GM12878 (cell line): ENCODE data around the gene MTAP. TPM values are rescaled to one million over a fixed set of nuclear protein-coding genes. Genes with fewer than 3 reads are reported as not detected.

Experiments
- ATAC-seq: fragments of 200-7000 bp; cut with Tn5 transposase; 3 replicates; pipeline ENCODE4 v1.9.1; 2020; ENCODE audit warnings: mild to moderate bottlenecking, moderate library complexity
- BruUV-seq: library from RNA; stranded (reverse); fragments of 400-500 nt; replicated peaks from 2 replicates; lab custom pipeline; 2021; lab: Mats Ljungman, UMichigan
- CTCF ChIA-PET: fragments of 300-600 bp; sonication (Branson Sonifier 250); formaldehyde crosslinking; extraction: SDS; loops from one replicate; lab custom pipeline; 2021; ENCODE audit warnings: inconsistent platforms; lab: Yijun Ruan, JAX
- POLR2A ChIA-PET: fragments of 350-600 bp; formaldehyde crosslinking; extraction: SDS; loops from one replicate; lab custom pipeline; 2021; ENCODE audit warnings: inconsistent platforms; lab: Charles Lee
- RAD21 ChIA-PET: fragments of 300-600 bp; sonication (Branson Sonifier 250); formaldehyde crosslinking; loops from one replicate; lab custom pipeline; 2023; ENCODE audit warnings: antibody characterized with exemption; ENCODE audit not compliant: unreplicated experiment; lab: Charles Lee
- SMC1A ChIA-PET: fragments of 300-600 bp; sonication (Branson Sonifier 250); formaldehyde crosslinking; loops from one replicate; lab custom pipeline; 2023; ENCODE audit not compliant: unreplicated experiment, uncharacterized antibody; lab: Charles Lee
- DNase-seq: peaks from one replicate; pipeline ENCODE4 v3.0.0-alpha.2; 2011; ENCODE audit warnings: low read depth, low spot score
- FAIRE-seq: peaks from 3 replicates; lab custom pipeline; 2011; peaks lifted over from hg19 to GRCh38; lab: Jason Lieb, UNC
- H2AFZ ChIP-seq: 2 replicates; pipeline ENCODE4 v1.6.0; 2011; ENCODE audit warnings: low read depth, low read length, control low read depth; ENCODE audit not compliant: control insufficient read depth
- H3K27ac ChIP-seq: 2 replicates; pipeline ENCODE4 v1.5.1; 2011; ENCODE audit warnings: control low read depth; ENCODE audit not compliant: control insufficient read depth, insufficient read depth
- H3K27me3 ChIP-seq, 2 experiments: replicated peaks in 1 of 2; 2 replicates each; pipeline versions ENCODE4 v1.6.0 to v1.6.1; 2011; ENCODE audit warnings: low read length in 1 of 2; ENCODE audit not compliant: control insufficient read depth in 2 of 2, insufficient read depth in 2 of 2
- H3K36me3 ChIP-seq, 2 experiments: 2 replicates each; pipeline ENCODE4 v1.5.1; 2011; ENCODE audit warnings: low read length in 1 of 2; ENCODE audit not compliant: control insufficient read depth in 2 of 2, insufficient read depth in 2 of 2
- H3K4me1 ChIP-seq: 2 replicates; pipeline ENCODE4 v1.6.1; 2011; ENCODE audit warnings: mild to moderate bottlenecking, low read length, moderate library complexity, mixed read lengths; ENCODE audit not compliant: control insufficient read depth, insufficient read depth
- H3K4me2 ChIP-seq: 2 replicates; pipeline ENCODE4 v1.6.0; 2011; ENCODE audit warnings: control low read depth; ENCODE audit not compliant: control insufficient read depth, insufficient read depth
- H3K4me3 ChIP-seq: fragments of 200-600 bp; sonication (generic); 2 replicates; pipeline ENCODE4 v1.5.1; 2016
- H3K79me2 ChIP-seq: 2 replicates; pipeline ENCODE4 v1.6.0; 2011; ENCODE audit warnings: low read length; ENCODE audit not compliant: control insufficient read depth, insufficient read depth
- H3K9ac ChIP-seq: 2 replicates; pipeline ENCODE4 v1.8.0; 2011; ENCODE audit warnings: low read length, control low read depth, mixed read lengths; ENCODE audit not compliant: control insufficient read depth, insufficient read depth
- H3K9me3 ChIP-seq: replicated peaks from 3 replicates; pipeline ENCODE4 v1.5.1; 2011; ENCODE audit warnings: mild to moderate bottlenecking, low read length; ENCODE audit not compliant: control insufficient read depth, insufficient read depth
- H4K20me1 ChIP-seq: 2 replicates; pipeline ENCODE4 v1.6.0; 2011; ENCODE audit not compliant: control insufficient read depth, insufficient read depth
- CBFB ChIP-seq: IDR thresholded peaks from 2 replicates; pipeline ENCODE4 v1.6.1; 2016; ENCODE audit warnings: antibody characterized with exemption, low read depth
- CBX3 ChIP-seq: fragments of 200-600 bp; sonication (generic); IDR thresholded peaks from 2 replicates; pipeline ENCODE4 v1.6.1; 2016; ENCODE audit warnings: low read depth, borderline replicate concordance
- NR2C1 ChIP-seq: fragments of 450-650 bp; IDR thresholded peaks from 2 replicates; pipeline ENCODE4 v1.6.1; 2017; ENCODE audit warnings: antibody characterized with exemption, mild to moderate bottlenecking, moderate library complexity
- PAX5 ChIP-seq: IDR thresholded peaks from 2 replicates; pipeline ENCODE4 v1.6.1; 2011; ENCODE audit warnings: low read depth, low read length, borderline replicate concordance
- RCOR1 ChIP-seq: conservative IDR thresholded peaks from 2 replicates; pipeline ENCODE4 v1.6.1; 2012; ENCODE audit warnings: low read depth, low read length, improper control_type of control experiment
- ZNF24 ChIP-seq: fragments of 450-650 bp; IDR thresholded peaks from 2 replicates; pipeline ENCODE4 v1.6.1; 2017; ENCODE audit warnings: antibody characterized with exemption, mild to moderate bottlenecking
- WGBS: methylation state at CpG from one replicate; pipeline ENCODE4 v1.1.6; 2016; ENCODE audit warnings: low lambda C conversion rate; ENCODE audit not compliant: insufficient replicate concordance, insufficient coverage; ENCODE audit errors: missing lambda C conversion rate; 5-methylcytosine and 5-hydroxymethylcytosine counted together
- in situ Hi-C: fragments of 300-500 bp; cut with MboI; formaldehyde crosslinking; loops from 9 replicates; pipeline ENCODE4 v1.14.3; 2018; ENCODE audit warnings: mixed read lengths
- intact Hi-C: fragments of 100-400 bp; cut with micrococcal nuclease; formaldehyde crosslinking; loops from one replicate; pipeline ENCODE4 v1.14.2; 2022; ENCODE audit not compliant: unreplicated experiment
- polyA plus RNA-seq, 11 experiments: library from polyadenylated mRNA; depleted of rRNA in 4 of 11; unstranded in 6 of 11; stranded (reverse) in 5 of 11; fragments of >200 nt; fragmentation: Nextera tagmentation in 4 of 11; fragmentation: Illumina TruSeq in 1 of 11; extraction: Ambion mirVana in 4 of 11; extraction: Trizol in 1 of 11; gene quantifications; 1 replicate in 1 of 11; 2 replicates in 10 of 11; pipeline versions ENCODE4 v1.2.1 to v1.2.3, GENCODE V29; 2011 to 2016; ENCODE audit warnings: inconsistent platforms in 2 of 11, missing spikeins in 2 of 11, low read depth in 1 of 11
- total RNA-seq, 4 experiments: library from RNA; depleted of rRNA in 3 of 4; stranded (reverse); fragments of >200 nt in 3 of 4; fragmentation: Illumina TruSeq in 1 of 4; extraction: Trizol in 1 of 4; gene quantifications; 2 replicates each; pipeline versions ENCODE4 v1.2.1 to v1.2.3, GENCODE V29; 2013 to 2021
- TF ChIP-seq, protein P1 (sequence below): fragments of 450-650 bp; IDR thresholded peaks from 2 replicates; pipeline ENCODE4 v1.6.1; 2016; ENCODE audit warnings: mild to moderate bottlenecking
- TF ChIP-seq, protein P2 (sequence below): fragments of 450-650 bp; conservative IDR thresholded peaks from 2 replicates; pipeline ENCODE4 v1.6.1; 2017; ENCODE audit warnings: mild to moderate bottlenecking, moderate library complexity
- TF ChIP-seq, protein P3 (sequence below): IDR thresholded peaks from 2 replicates; pipeline ENCODE4 v1.6.1; 2011; ENCODE audit warnings: low read depth, mild to moderate bottlenecking, low read length, moderate library complexity, borderline replicate concordance; ENCODE audit errors: extremely low read depth
- TF ChIP-seq, protein P4 (sequence below): IDR thresholded peaks from 2 replicates; pipeline ENCODE4 v1.6.1; 2012; ENCODE audit warnings: low read length, inconsistent platforms
- TF ChIP-seq, protein P5 (sequence below): fragments of 450-650 bp; IDR thresholded peaks from 2 replicates; pipeline ENCODE4 v1.6.1; 2017; ENCODE audit warnings: mild to moderate bottlenecking, moderate library complexity

Gene MTAP
- total and polyA plus RNA-seq, 10 of the 15 experiments (the other 5 are each of a cell fraction or from before 2014, with no cell fraction given) = 16.4 to 29.9 (median 22.6) TPM

DNA sequence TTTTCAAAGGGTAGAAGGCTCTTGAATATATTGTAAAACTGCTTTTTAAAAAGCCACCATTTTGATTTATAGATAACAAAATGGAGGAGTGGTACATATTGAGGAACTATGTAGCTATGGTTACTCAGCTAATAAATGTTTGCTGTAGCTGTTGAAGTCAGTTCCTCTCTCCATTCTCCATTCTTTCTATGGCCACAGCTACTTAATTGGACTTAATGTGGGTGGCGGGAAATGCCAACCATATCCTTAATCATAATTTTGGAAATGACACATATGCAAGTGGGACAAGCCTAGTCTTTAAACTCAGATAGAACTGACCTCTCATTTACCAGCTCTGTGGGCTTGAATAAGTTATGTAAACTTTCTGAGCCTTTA, 181.1 kb downstream of the MTAP start:
- ATAC-seq = 0 out of 3 replicates have a peak, but pooled peaks have one; percentile 24
- H3K79me2 ChIP-seq = no peaks in the 10 kb centered on the region
- in situ Hi-C loops (no loop called here), intact Hi-C loops (no loop called here)
- no peaks in the 10 kb centered on the region for H3K4me1 ChIP-seq
- no peaks in the 10 kb centered on the region for H3K9me3 ChIP-seq
- H4K20me1 ChIP-seq = no peaks in the 10 kb centered on the region
- FAIRE-seq = no peak
- 0 out of 4 replicates have a peak, but pooled peaks cover 0 to 3% of the 10 kb centered on the region in 2 experiments for H3K27me3 ChIP-seq
- BruUV-seq = no TSS peak
- no peak overlapping the region for H3K9ac ChIP-seq
- ChIA-PET SMC1A (interaction anchor here (0.6 to 1.7 kb wide), 3 partner anchors 23 to 180 kb away, joined by 3 to 4 read pairs (median 4); partner anchors contain the start of gene CDKN2B), RAD21 (no interaction called here), CTCF (interaction anchor here (0.7 to 4.9 kb wide), 4 partner anchors 24 to 172 kb away, joined by 3 to 30 read pairs (median 4); partner anchors contain the start of gene CDKN2B), POLR2A (no interaction called here)
- no peak overlapping the region for H3K27ac ChIP-seq
- no peak for DNase-seq
- no peak overlapping the region for H2AFZ ChIP-seq
- WGBS = 94% methylated on average over 1 of the region's 1 CpG
- H3K4me3 ChIP-seq = no peak overlapping the region
- TF ChIP-seq, protein P1, sequence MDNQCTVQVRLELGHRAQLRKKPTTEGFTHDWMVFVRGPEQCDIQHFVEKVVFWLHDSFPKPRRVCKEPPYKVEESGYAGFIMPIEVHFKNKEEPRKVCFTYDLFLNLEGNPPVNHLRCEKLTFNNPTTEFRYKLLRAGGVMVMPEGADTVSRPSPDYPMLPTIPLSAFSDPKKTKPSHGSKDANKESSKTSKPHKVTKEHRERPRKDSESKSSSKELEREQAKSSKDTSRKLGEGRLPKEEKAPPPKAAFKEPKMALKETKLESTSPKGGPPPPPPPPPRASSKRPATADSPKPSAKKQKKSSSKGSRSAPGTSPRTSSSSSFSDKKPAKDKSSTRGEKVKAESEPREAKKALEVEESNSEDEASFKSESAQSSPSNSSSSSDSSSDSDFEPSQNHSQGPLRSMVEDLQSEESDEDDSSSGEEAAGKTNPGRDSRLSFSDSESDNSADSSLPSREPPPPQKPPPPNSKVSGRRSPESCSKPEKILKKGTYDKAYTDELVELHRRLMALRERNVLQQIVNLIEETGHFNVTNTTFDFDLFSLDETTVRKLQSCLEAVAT = no peak
- TF ChIP-seq, protein P2, sequence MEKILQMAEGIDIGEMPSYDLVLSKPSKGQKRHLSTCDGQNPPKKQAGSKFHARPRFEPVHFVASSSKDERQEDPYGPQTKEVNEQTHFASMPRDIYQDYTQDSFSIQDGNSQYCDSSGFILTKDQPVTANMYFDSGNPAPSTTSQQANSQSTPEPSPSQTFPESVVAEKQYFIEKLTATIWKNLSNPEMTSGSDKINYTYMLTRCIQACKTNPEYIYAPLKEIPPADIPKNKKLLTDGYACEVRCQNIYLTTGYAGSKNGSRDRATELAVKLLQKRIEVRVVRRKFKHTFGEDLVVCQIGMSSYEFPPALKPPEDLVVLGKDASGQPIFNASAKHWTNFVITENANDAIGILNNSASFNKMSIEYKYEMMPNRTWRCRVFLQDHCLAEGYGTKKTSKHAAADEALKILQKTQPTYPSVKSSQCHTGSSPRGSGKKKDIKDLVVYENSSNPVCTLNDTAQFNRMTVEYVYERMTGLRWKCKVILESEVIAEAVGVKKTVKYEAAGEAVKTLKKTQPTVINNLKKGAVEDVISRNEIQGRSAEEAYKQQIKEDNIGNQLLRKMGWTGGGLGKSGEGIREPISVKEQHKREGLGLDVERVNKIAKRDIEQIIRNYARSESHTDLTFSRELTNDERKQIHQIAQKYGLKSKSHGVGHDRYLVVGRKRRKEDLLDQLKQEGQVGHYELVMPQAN = no peak
- TF ChIP-seq ZNF24 (no peak), RCOR1 (no peak), NR2C1 (no peak), CBX3 (no peak), CBFB (no peak), PAX5 (no peak)
- TF ChIP-seq, protein P3, sequence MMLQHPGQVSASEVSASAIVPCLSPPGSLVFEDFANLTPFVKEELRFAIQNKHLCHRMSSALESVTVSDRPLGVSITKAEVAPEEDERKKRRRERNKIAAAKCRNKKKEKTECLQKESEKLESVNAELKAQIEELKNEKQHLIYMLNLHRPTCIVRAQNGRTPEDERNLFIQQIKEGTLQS = no peak
- TF ChIP-seq, protein P4, sequence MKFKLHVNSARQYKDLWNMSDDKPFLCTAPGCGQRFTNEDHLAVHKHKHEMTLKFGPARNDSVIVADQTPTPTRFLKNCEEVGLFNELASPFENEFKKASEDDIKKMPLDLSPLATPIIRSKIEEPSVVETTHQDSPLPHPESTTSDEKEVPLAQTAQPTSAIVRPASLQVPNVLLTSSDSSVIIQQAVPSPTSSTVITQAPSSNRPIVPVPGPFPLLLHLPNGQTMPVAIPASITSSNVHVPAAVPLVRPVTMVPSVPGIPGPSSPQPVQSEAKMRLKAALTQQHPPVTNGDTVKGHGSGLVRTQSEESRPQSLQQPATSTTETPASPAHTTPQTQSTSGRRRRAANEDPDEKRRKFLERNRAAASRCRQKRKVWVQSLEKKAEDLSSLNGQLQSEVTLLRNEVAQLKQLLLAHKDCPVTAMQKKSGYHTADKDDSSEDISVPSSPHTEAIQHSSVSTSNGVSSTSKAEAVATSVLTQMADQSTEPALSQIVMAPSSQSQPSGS = no peak
- TF ChIP-seq, protein P5, sequence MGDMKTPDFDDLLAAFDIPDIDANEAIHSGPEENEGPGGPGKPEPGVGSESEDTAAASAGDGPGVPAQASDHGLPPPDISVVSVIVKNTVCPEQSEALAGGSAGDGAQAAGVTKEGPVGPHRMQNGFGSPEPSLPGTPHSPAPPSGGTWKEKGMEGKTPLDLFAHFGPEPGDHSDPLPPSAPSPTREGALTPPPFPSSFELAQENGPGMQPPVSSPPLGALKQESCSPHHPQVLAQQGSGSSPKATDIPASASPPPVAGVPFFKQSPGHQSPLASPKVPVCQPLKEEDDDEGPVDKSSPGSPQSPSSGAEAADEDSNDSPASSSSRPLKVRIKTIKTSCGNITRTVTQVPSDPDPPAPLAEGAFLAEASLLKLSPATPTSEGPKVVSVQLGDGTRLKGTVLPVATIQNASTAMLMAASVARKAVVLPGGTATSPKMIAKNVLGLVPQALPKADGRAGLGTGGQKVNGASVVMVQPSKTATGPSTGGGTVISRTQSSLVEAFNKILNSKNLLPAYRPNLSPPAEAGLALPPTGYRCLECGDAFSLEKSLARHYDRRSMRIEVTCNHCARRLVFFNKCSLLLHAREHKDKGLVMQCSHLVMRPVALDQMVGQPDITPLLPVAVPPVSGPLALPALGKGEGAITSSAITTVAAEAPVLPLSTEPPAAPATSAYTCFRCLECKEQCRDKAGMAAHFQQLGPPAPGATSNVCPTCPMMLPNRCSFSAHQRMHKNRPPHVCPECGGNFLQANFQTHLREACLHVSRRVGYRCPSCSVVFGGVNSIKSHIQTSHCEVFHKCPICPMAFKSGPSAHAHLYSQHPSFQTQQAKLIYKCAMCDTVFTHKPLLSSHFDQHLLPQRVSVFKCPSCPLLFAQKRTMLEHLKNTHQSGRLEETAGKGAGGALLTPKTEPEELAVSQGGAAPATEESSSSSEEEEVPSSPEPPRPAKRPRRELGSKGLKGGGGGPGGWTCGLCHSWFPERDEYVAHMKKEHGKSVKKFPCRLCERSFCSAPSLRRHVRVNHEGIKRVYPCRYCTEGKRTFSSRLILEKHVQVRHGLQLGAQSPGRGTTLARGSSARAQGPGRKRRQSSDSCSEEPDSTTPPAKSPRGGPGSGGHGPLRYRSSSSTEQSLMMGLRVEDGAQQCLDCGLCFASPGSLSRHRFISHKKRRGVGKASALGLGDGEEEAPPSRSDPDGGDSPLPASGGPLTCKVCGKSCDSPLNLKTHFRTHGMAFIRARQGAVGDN = no peak
- H3K4me2 ChIP-seq = no peak overlapping the region
- H3K36me3 ChIP-seq = no peaks in the 10 kb centered on the region
